Mucosa of descending colon (tissue), 3 donors: Measurements from ENCODE around the gene WRNIP1. TPM values are rescaled to one million over a fixed set of nuclear protein-coding genes. Genes with fewer than 3 reads are reported as not detected.
A peak's percentile ranks its signal among the peaks of the same experiment; 100 is the strongest.

ENCODE experiments used
- ATAC-seq: fragments of 200-7000 bp; cut with Tn5 transposase; one replicate; pipeline ENCODE4 v1.9.1; 2020; ENCODE audit warnings: mild to moderate bottlenecking, moderate library complexity
- DNase-seq, 3 donors: peaks; one replicate each; pipeline ENCODE4 v3.0.0-alpha.2; 2020
- H3K36me3 ChIP-seq: fragments of 200-600 bp; one replicate; pipeline ENCODE4 v1.8.0; 2021; ENCODE audit warnings: low read depth, mild to moderate bottlenecking
- H3K4me1 ChIP-seq: fragments of 200-600 bp; one replicate; pipeline ENCODE4 v1.8.0; 2021; ENCODE audit warnings: low read depth, mild to moderate bottlenecking
- H3K4me3 ChIP-seq: fragments of 200-600 bp; one replicate; pipeline ENCODE4 v1.8.0; 2021; ENCODE audit warnings: mild to moderate bottlenecking
- H3K9me3 ChIP-seq: fragments of 200-600 bp; one replicate; pipeline ENCODE4 v1.8.0; 2021; ENCODE audit warnings: mild to moderate bottlenecking
- CTCF ChIP-seq: fragments of 200-600 bp; IDR thresholded peaks from one replicate; pipeline ENCODE4 v1.8.0; 2022; ENCODE audit warnings: antibody characterized with exemption, mild to moderate bottlenecking
- intact Hi-C, 2 donors: fragments of 100-400 bp; cut with DNase I in 1 of 2; cut with micrococcal nuclease in 1 of 2; formaldehyde crosslinking; loops; one replicate each; pipeline versions ENCODE4 v1.11.0 to v1.11.1; 2022; cut with DNase I, micrococcal nuclease
- total RNA-seq, 3 donors: library from RNA; stranded (reverse); fragmentation: NEBNext Ultra II Directional in 2 of 3; extraction: Animal tissue kit (Norgen Biotek cat#: 25700) in 2 of 3; gene quantifications; one replicate each; pipeline versions ENCODE4 v1.2.1 to v1.2.4, GENCODE V29; 2021 to 2023
- donor health status: DM: no; HTN: no; CAD: no; lungs with moderate emphysema.
- donor health status: DM: no; HTN: no; CAD: no.
- donor health status: DM: no; HTN: yes; CAD: no.

The WRNIP1 gene
- total RNA-seq, 3 donors from 2014 or later, result 39.0 to 41.1 (median 39.7) TPM

DNA sequence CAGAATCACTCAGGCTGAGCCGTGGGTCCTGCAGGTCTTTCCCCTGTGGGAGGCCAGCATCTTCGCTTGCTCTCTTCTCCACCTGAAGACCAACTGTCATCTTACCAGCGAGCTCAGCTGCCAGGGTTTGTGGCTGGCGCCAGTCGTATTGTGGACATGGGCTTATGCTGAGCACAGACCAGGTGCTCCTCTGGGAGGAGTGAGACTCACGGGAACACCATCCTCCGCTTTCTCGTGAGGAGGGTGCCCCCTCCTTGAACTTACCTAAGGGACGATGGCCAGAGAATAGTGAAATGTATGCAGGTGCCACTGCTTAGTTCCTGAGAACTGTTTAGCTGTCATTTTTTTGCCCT lies 17.1 kb downstream of the WRNIP1 start:
- no peaks in the 10 kb centered on the region for H3K9me3 ChIP-seq
- intact Hi-C loops, result no loop called here
- no peaks in the 10 kb centered on the region for H3K36me3 ChIP-seq
- DNase-seq, result no peak
- no peak for TF ChIP-seq CTCF
- H3K4me1 ChIP-seq, result peaks cover 19% of the 10 kb centered on the region
- ATAC-seq, result no peak
- no peak overlapping the region for H3K4me3 ChIP-seq

- DNase-seq, result no peak
- Histone ChIP-seq H3K9me3 (no peaks in the 10 kb centered on the region), H3K4me1 (peaks cover 19% of the 10 kb centered on the region), H3K4me3 (no peak overlapping the region), H3K36me3 (no peaks in the 10 kb centered on the region)
- TF ChIP-seq CTCF, result no peak
- no peak for ATAC-seq
- intact Hi-C loops, result no loop called here
Observed at GRCh38 chr6:2782825-2783187, 17.6 kb downstream of the WRNIP1 start.

DNA sequence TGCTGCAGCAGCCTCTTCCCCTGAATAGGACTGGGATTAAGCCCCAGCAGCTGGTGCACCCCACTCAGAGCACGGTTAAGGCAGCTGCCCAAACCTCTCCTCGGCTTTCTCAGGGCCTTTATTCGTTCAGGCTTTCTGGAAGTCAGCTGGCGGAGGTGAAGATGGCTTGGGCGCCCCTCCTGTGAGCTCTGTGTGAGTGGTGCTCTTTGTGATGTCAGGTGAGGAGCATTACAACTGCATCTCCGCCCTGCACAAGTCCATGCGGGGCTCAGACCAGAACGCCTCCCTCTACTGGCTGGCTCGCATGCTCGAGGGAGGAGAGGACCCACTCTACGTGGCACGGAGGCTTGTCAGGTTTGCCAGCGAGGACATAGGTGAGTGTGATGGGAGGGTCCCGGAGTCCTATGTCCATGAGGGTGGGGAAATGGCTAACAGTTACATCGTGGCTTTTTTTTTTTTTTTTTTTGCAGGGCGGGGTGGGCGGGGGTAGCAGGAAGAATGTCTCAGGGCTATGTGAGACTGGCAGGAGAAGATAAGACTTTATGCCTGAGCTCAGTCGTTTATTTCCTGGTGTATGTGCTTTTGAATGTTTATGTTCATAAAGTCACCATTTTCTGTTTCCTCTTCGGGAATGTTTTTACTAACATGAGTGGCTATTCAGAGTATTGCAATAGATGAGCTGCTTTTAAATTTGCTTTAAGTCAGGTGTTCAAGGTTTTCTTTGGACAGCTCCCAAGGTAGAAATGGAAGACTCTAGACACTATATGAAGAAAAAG lies 18.2 kb downstream of the WRNIP1 start:
- peaks cover 19% of the 10 kb centered on the region for H3K4me1 ChIP-seq
- DNase-seq (peak in 2 of 3 donors; percentile 54 to 73), ATAC-seq (peak; percentile 81)
- intact Hi-C loops, result no loop called here
- no peak overlapping the region for H3K4me3 ChIP-seq
- no peaks in the 10 kb centered on the region for H3K36me3 ChIP-seq
- TF ChIP-seq CTCF, result no peak
- H3K9me3 ChIP-seq, result no peaks in the 10 kb centered on the region

- no peak overlapping the region for H3K4me3 ChIP-seq
- TF ChIP-seq CTCF, result no peak
- intact Hi-C loops, result no loop called here
- H3K9me3 ChIP-seq, result no peaks in the 10 kb centered on the region
- DNase-seq (no peak), ATAC-seq (no peak)
- H3K36me3 ChIP-seq, result no peaks in the 10 kb centered on the region
- peaks cover 19% of the 10 kb centered on the region for H3K4me1 ChIP-seq
Observed at GRCh38 chr6:2784061-2784460, 18.9 kb downstream of the WRNIP1 start.

GRCh38 chr6:2784930-2785329 lies 19.7 kb downstream of the WRNIP1 start:
- H3K4me1 ChIP-seq, result peaks cover 19% of the 10 kb centered on the region
- no peak overlapping the region for H3K4me3 ChIP-seq
- H3K36me3 ChIP-seq, result no peaks in the 10 kb centered on the region
- no peak for ATAC-seq
- no peaks in the 10 kb centered on the region for H3K9me3 ChIP-seq
- no peak for DNase-seq
- intact Hi-C loops, result no loop called here
- TF ChIP-seq CTCF, result no peak

GRCh38 chr6:2786269-2786668 lies 21.1 kb downstream of the WRNIP1 start:
- DNase-seq, result no peak
- Histone ChIP-seq H3K4me1 (peaks cover 19% of the 10 kb centered on the region), H3K9me3 (no peaks in the 10 kb centered on the region), H3K4me3 (no peak overlapping the region), H3K36me3 (no peaks in the 10 kb centered on the region)
- no peak for ATAC-seq
- TF ChIP-seq CTCF, result no peak
- intact Hi-C loops, result no loop called here
